SIG-M5 treated with dmso at 0.1 percent for 504 hours (cell line): ENCODE measurements around the gene VPS52.

Source experiments
- DNase-seq: peaks from one replicate; lab custom pipeline; 2025; ENCODE audit not compliant: unreplicated experiment; lab: John Stamatoyannopoulos, UW

VPS52 gene

GRCh38 chr6:33212857-33213165 lies 58.9 kb downstream of the VPS52 start:
- no peak for DNase-seq

GRCh38 chr6:33211666-33212422 lies 59.8 kb downstream of the VPS52 start:
- DNase-seq, result no peak

- DNase-seq, result no peak
Measured at GRCh38 chr6:33211136-33211535, 60.5 kb downstream of the VPS52 start.

GRCh38 chr6:33209856-33210255 lies 61.8 kb downstream of the VPS52 start:
- no peak for DNase-seq

- peak; percentile 61 for DNase-seq
Measured at GRCh38 chr6:33208091-33208967, 63.3 kb downstream of the VPS52 start, which contains the start of gene RING1. RING1 (plus strand) TSS chr6:33208500; CDS start chr6:33208823, 323 bp downstream.

- no peak for DNase-seq
Measured at GRCh38 chr6:33207552-33208090, 64.1 kb downstream of the VPS52 start.

GRCh38 chr6:33206864-33207551 lies 64.7 kb downstream of the VPS52 start:
- DNase-seq, result no peak

- DNase-seq, result no peak
Measured at GRCh38 chr6:33206027-33206863, 65.4 kb downstream of the VPS52 start.

- no peak for DNase-seq
Measured at GRCh38 chr6:33205191-33206026, 66.3 kb downstream of the VPS52 start.

GRCh38 chr6:33204415-33205190 lies 67.1 kb downstream of the VPS52 start, which contains the start of gene HSD17B8:
HSD17B8 (plus strand) TSS chr6:33204655; CDS start chr6:33204669, 14 bp downstream.
- peak; percentile 85 for DNase-seq

GRCh38 chr6:33204165-33204414 lies 67.6 kb downstream of the VPS52 start:
- DNase-seq, result no peak

GRCh38 chr6:33203443-33204164 lies 68.1 kb downstream of the VPS52 start:
- no peak for DNase-seq

GRCh38 chr6:33202799-33203198 lies 68.9 kb downstream of the VPS52 start:
- DNase-seq, result no peak

GRCh38 chr6:33201935-33202334 lies 69.7 kb downstream of the VPS52 start:
- no peak for DNase-seq

- no peak for DNase-seq
Measured at GRCh38 chr6:33201147-33201545, 70.5 kb downstream of the VPS52 start.
